Osteocyte (in vitro differentiated cells): ENCODE results near the gene PRKAR2A. TPM values are rescaled to one million over a fixed set of nuclear protein-coding genes. Genes with fewer than 3 reads are reported as not detected.
"Not testable (repeated sequence)": the region's sequence is repeated elsewhere in the genome, so short reads cannot be mapped to it uniquely, and the experiment has no call there.

Source experiments
- DNase-seq: peaks from one replicate; pipeline ENCODE4 v3.0.0; 2021; ENCODE audit warnings: mixed read lengths; ENCODE audit not compliant: unreplicated experiment; ENCODE audit errors: extremely low spot score
- H3K27ac Mint-ChIP-seq: one replicate; pipeline ENCODE4 v1.8.0; 2021; ENCODE audit warnings: mild to moderate bottlenecking, mixed read lengths; ENCODE audit not compliant: unreplicated experiment
- H3K27me3 Mint-ChIP-seq: one replicate; pipeline ENCODE4 v1.8.0; 2021; ENCODE audit warnings: mixed read lengths; ENCODE audit not compliant: unreplicated experiment
- H3K36me3 Mint-ChIP-seq: one replicate; pipeline ENCODE4 v1.8.0; 2021; ENCODE audit warnings: mixed read lengths; ENCODE audit not compliant: unreplicated experiment
- H3K4me1 Mint-ChIP-seq: one replicate; pipeline ENCODE4 v1.8.0; 2021; ENCODE audit warnings: mixed read lengths; ENCODE audit not compliant: unreplicated experiment
- H3K4me3 Mint-ChIP-seq: one replicate; pipeline ENCODE4 v1.8.0; 2021; ENCODE audit warnings: mild to moderate bottlenecking, moderate library complexity, mixed read lengths; ENCODE audit not compliant: unreplicated experiment
- H3K9me3 Mint-ChIP-seq: one replicate; pipeline ENCODE4 v1.8.0; 2021; ENCODE audit warnings: mixed read lengths; ENCODE audit not compliant: unreplicated experiment
- CTCF ChIP-seq: fragments of 200-600 bp; sonication (generic); IDR thresholded peaks from 2 replicates; pipeline ENCODE4 v1.5.0; 2021; ENCODE audit warnings: antibody characterized with exemption, mild to moderate bottlenecking, moderate library complexity
- total RNA-seq: library from RNA; stranded (reverse); gene quantifications from 2 replicates; pipeline ENCODE4 v1.2.1, GENCODE V29; 2021

The PRKAR2A gene
- total RNA-seq, 1 donor from 2014 or later, result 61.6 TPM

GRCh38 chr3:48826451-48826850 lies 21.2 kb downstream of the PRKAR2A start:
- TF ChIP-seq CTCF, result no peak
- H3K4me3 Mint-ChIP-seq, result no peak overlapping the region
- peaks cover 34% of the 10 kb centered on the region for H3K4me1 Mint-ChIP-seq
- DNase-seq, result peak; percentile 54
- H3K27me3 Mint-ChIP-seq, result no peaks in the 10 kb centered on the region
- peak overlapping the region; percentile 77 for H3K27ac Mint-ChIP-seq
- peaks cover 6% of the 10 kb centered on the region for H3K36me3 Mint-ChIP-seq
- H3K9me3 Mint-ChIP-seq, result no peaks in the 10 kb centered on the region

GRCh38 chr3:48820612-48821324 lies 26.9 kb downstream of the PRKAR2A start:
- Mint-ChIP-seq H3K4me1 (peaks cover 22% of the 10 kb centered on the region), H3K9me3 (no peaks in the 10 kb centered on the region), H3K4me3 (no peak overlapping the region), H3K27me3 (no peaks in the 10 kb centered on the region), H3K27ac (no peak overlapping the region), H3K36me3 (peaks cover 6% of the 10 kb centered on the region)
- peak; percentile 32 for DNase-seq
- no peak for TF ChIP-seq CTCF

GRCh38 chr3:48819234-48820221 lies 28.1 kb downstream of the PRKAR2A start:
- Mint-ChIP-seq H3K4me1 (peaks cover 19% of the 10 kb centered on the region), H3K9me3 (no peaks in the 10 kb centered on the region), H3K36me3 (peaks cover 6% of the 10 kb centered on the region), H3K4me3 (no peak overlapping the region), H3K27me3 (no peaks in the 10 kb centered on the region), H3K27ac (no peak overlapping the region)
- TF ChIP-seq CTCF, result no peak
- no peak for DNase-seq

- Mint-ChIP-seq H3K4me3 (no peak overlapping the region), H3K27me3 (no peaks in the 10 kb centered on the region), H3K9me3 (no peaks in the 10 kb centered on the region), H3K36me3 (peaks cover 1% of the 10 kb centered on the region), H3K27ac (no peak overlapping the region), H3K4me1 (peaks cover 16% of the 10 kb centered on the region)
- no peak for TF ChIP-seq CTCF
- no peak for DNase-seq
These were observed 36.1 kb downstream of the PRKAR2A start for GRCh38 chr3:48811524-48811923.

GRCh38 chr3:48804930-48805329 lies 42.7 kb downstream of the PRKAR2A start:
- DNase-seq, result no peak
- Mint-ChIP-seq H3K4me1 (peaks cover 9% of the 10 kb centered on the region), H3K4me3 (no peak overlapping the region), H3K27ac (no peak overlapping the region), H3K27me3 (no peaks in the 10 kb centered on the region), H3K36me3 (peaks cover 6% of the 10 kb centered on the region), H3K9me3 (no peaks in the 10 kb centered on the region)
- no peak for TF ChIP-seq CTCF

GRCh38 chr3:48800831-48801230 lies 46.8 kb downstream of the PRKAR2A start:
- not testable (repeated sequence) for DNase-seq, H3K27ac Mint-ChIP-seq, H3K4me3 Mint-ChIP-seq, H3K4me1 Mint-ChIP-seq, H3K9me3 Mint-ChIP-seq, H3K27me3 Mint-ChIP-seq, H3K36me3 Mint-ChIP-seq
